ENCODE results near the gene USH2A.

Gene USH2A

DNA sequence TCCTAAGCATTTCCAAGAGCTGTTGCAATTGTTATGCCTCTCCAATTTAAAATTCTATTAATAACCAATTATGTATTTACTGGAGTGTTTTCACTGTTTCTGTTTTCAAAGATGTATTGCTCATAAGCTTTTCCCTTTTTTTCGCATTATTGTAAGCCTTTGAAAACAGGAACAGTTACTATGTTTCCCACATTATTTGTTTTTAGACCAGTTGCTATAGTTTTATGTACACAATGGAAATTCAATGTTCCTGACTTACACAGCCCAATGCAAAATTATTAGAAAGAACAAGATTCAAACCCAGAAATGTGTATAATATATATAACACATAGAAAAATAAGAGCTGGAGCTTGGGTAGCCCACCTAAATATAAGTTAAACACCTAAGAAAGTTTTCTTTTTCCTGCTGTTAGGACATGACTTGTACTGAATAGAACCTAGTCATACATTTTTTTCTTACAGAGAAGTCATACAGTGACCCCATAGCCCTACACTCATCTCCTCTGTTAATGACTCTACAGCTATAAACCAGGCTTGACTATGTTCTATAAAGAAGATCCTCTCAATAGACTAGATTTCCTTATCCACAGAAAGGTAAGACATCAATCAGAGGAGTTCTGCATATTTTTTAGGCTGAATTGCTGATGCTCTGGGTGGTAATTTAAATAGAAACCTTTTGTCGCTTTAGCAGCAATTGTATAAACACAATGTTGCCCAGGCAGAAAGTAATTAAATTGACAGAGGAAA, 299.6 kb downstream of the USH2A start:
- no peak for DNase-seq

DNA sequence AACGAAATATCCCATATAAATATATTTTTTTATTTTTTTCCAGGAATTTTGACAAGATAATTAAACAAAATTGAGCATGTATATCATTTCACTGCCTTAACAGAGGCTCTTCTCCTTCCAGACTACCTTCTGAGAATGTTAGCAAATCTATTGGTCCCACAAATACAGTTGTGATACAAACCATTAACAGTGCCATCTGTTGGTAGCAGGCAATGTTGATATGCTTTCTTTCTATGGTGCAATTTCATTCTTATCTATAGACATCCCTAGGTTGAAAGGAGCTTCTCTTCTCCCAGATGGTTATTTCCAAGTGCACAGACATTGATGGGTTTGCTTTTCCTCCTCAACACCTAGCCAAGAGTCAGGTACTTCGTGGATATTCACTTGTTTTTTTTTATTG, 303.6 kb downstream of the USH2A start:
- DNase-seq = no peak

DNA sequence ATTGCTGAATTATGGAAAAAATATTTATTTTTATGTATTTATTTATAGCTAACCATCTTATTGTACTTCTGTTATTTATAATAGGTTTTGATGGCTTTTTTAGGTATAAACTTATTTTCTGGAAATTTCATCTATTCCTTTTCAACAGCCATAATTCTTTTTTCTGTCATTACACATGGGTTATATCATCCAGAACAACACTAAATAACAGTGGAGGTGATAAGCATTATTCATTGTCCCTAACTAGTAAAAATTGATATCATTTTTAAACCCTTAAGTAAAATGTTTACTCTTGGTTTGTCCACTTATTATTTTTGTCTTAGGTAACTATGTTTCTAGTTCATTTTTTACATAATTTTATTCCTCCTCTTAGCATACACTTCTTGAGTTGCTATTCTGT, 309.1 kb downstream of the USH2A start:
- no peak for DNase-seq

DNA sequence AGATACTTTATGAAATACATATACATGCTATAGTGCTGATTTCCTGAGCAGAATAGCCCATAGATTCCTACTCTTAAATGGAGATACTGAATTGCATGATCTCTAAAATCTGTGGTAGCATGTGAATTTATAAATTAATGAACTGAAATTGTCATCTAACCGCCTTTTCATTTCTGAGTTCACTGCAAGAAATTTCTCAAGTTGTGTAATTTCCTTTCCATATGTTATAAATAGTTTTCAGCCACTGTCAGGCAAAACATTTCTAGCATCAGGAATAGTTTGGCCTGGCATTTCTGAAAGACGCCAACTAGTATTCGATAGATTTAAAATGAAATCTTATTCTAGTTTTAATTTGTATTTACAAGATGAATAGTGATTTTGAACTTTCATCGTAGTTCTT, 310.1 kb downstream of the USH2A start:
- no peak for DNase-seq

DNA sequence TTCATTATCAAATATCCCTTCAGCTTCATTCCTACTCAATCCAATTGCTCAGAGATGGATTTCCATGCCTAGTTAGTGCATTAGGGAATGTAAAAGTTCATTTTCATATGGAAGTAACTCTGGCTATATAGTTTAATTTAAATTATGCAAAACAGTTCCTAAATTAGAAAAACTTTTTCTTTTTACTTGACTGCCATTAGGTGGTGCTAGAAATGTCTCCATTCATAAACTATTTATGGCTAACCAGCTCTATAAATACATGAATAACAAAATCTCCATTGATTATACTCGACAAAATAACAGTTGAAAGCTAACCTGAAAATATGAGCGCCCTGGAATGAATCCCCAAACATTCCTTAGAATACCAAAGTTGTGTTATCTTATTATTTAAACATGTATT, 311.4 kb downstream of the USH2A start:
- DNase-seq = no peak

DNA sequence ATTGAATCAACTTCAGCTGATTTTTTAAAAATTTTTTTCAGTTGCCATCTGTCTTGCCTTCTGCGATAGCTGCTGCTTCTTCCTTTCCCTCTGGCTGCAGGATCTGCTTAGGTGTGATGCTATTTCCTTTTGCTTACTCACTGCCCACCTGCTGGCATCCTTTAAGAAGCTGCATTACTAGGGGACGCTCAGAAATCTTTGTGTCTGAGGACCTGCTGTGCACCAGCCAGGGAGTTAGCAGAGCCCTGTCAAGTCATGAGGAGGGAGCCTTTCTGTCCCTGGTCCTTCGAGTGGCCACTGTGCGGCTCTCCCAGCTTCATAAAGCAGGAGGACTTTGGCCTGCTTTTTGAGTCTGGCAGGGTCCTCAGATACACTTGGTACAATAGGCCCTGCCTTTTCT, 327.8 kb downstream of the USH2A start:
- no peak for DNase-seq

DNA sequence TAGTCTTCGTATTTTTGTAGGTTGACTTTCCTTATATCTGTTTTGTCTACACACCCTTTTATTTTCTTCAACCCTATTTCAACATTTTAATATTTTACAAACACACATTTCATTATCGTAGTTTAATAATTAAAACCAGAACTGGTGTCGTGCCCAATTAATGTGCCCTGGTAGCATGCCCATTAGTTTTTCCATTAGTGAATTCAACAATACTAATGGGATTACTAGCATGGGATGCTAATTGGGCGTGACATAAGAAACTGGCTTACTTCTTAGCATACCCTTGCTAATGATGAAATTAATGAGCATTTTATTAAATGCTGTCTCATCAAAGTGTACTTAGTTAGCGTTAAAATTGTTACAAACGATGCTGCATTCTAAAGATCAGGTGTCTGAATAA, 332.7 kb downstream of the USH2A start:
- DNase-seq = no peak

DNA sequence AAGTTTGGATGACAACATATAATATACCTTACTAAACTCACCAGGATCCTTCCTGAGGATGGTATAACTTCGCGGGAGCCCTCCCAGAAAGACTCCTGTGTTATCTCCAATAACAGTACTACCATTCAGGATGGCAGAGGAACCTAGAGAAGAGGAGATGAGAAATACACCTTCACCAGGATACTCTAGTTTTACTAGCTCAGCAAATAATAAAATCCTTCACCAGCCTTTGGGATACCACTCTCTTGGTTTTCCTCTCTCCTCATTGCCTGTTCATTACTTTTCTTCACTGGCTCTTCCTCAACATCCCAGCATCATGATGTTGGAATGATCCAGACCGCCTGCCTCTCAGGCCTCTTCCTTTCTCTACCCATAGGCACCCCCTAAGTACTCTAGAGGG, 336.6 kb downstream of the USH2A start:
- no peak for DNase-seq

DNA sequence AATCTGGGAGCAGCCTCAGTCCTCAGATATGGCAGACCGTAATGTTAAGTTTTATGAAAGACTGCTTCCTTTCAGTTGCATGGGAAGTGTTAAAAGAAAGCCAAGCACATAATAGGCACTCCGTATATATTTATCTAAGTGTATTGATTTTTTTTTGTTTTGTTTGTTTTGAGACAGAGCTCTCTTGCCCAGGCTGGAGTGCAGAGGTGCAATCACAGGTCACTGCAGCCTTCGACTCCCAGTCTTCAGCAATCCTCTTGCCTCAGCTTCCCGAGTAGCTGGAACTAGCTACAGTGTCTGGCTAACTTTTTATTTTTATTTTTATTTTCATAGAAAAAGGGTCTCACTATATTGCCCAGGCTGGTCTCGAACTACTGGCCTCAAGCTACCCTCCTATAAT, 341.8 kb downstream of the USH2A start:
- no peak for DNase-seq

DNA sequence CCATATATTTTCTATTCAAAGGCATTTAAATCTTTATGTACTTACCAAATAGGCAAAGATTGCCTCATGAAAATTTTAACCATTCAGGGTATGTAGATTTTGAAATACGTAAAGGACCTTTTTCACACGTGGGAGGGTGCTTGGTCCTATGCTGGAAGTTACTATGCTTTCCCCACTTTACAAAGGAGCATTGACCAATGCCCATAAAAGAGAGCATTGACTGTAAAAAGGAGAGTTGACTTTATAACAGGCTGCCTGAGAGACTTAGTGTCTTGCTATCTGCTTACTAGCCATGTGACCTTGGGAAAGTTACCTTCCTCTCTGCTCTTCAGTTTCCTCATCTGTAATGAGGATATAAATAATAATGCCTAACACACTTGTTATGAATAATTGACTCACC, 346.5 kb downstream of the USH2A start:
- DNase-seq = no peak

DNA sequence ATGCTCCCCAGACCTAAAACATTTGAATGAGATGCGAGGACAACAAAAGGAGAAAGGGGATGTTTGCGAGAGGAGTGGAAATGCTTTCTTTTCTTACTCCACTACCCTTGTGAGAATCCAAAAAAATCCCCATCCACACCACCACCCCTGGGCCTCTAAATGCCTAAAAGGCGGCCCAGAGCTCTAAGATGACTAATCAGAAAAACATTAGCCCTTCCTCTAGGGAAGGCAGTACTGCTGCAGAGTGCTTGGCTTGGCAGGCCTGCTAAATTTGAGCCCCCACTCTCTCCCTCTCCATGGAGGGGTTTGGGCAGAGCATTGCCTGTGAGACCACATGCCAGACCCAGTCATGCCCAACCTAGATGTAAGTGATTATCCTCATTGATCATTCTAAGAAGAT, 347.9 kb downstream of the USH2A start:
- no peak for DNase-seq

DNA sequence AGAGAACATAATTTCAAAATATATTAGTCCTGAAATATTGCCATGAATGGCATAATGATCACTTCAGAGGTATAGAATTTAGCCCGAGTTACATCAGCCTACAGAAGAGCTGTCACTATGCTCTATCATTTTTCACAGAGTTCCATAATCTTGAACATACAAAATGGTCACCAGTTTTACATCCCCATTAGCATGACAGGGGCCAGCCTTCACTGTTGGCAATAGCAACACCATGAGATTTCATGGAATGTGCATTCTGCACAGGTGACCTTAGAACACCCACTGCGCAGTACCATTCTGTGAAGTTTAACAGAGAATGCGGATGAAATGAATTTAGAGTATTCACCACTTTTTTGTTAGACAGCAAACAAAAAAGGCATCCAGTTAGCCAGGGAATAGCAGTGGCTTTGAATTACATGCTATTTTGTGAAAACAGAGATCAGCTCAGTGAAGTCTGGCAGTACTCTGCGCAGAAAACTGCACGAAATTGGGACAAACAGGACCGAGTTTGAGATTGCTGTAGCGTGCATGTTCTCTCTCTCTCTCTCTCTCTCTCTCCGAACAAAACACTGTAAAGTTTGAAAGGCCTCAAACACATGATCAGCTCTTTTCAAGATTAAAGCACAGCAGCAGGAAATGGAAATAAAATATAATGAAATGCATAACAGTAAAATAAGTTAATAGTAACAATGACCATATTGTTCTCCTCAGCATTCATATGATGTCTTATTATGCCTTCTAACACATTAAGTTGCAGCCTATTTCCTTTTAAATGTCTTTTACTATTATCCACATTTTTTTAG, 349.3 kb downstream of the USH2A start:
- no peak for DNase-seq

DNA sequence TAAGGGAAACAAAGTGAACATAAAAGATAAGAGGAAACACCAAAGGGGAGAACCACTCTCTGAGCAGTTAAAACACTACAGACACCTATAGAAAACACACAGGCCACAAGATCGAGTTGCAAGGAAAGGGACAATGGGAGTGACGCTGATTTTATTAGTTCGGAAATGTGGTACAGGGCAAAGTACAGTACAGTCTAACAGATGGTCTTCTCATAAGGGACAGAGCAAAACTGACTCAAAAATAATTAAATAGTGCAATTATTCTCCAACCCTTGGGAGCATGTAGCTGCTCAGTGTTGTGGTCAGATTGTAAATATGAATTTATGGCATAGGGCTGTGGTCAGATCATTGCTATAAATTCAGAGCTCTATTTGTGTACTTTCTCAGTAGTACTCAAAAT, 352.0 kb downstream of the USH2A start:
- DNase-seq = no peak

DNA sequence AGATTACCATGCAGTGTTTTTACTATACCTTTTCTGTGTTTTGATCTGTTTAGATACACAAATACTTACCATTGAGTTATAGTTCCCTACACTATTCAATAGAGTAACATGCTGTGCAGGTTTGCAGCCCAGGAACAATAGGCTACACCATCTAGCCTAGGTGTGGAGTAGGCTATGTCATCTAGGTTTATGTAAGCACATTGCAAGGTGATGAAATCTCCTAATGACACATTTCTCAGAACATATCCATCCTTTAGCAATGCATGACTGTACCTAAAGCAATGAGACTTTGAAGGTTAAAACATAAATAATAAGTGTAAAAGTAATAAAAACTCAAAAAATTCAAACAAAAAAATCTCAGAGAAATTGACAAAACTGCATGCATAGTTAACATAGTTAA, 358.6 kb downstream of the USH2A start:
- no peak for DNase-seq

DNA sequence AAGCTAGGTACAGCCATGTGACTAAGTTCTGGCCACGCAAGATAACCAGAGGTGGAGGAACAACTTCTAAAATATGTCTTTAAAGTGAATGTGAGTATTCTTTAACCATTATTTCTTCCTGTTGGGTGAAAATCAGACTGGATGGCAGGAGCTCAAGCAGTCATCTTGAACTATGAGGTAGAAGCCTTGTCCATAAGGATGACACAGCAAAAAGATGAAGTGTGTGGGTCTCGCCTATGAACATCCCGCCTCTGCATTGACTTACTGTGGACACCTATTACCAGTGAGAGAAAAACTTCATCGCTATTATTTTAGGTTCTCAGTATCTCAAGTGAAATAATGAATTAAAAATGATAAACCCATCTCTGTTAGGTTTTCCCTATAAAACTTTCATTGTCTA, 365.3 kb downstream of the USH2A start:
- DNase-seq = no peak

DNA sequence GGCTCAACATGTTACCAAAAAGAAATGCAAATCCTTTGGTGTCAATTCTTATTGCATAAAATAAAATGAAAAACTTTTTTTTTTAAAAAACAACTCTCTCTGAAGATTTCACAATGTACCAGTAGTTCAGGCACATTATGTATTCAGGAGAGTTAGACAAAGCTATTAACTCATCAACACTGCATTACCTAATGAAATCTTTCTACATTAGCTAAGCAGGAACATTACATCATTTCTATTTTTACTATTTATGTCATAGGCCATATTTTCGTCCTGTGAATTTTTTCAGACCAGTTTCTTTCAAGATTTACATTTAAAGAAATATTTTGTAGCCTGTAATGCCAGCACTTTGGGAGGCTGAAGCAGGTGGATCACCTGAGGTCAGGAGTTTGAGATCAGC, 366.2 kb downstream of the USH2A start:
- DNase-seq = no peak

DNA sequence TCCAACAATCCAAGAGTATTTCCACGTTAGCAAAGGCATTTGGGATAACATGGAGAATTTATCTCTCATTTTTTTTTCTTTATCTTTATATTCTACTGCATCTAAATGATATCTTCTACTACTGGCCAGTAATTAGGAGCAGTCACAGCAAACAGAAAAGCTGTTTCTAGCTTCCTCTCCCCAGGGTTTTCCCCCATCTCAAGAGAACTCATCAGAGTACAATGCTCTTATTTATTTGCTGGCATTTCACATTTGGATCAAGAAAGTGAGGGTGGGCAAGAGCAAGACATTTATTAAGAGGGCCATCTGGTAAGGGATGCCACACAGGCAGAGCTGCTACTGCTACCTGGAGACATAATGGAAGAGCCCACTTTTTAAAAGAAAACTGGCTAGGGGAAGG, 368.2 kb downstream of the USH2A start:
- no peak for DNase-seq

DNA sequence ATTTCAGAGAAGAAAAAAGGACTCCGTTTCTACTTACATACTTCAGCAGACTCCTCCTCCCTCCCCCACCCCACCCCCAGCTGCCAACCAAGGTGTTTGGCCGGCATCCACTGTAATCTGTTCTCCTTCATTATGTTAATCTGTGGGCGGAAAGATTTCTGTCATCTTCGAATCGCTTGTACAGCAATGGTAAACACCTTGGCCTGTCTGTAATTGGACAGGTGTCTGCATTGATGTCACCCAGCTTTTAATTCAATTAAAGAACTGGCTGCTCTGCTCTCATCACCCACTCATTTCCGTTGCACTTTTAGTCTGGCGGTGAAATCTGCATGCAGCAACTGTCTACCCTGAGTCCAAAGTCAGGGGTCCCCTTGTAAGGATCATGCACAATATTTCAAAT, 368.6 kb downstream of the USH2A start:
- DNase-seq = no peak

DNA sequence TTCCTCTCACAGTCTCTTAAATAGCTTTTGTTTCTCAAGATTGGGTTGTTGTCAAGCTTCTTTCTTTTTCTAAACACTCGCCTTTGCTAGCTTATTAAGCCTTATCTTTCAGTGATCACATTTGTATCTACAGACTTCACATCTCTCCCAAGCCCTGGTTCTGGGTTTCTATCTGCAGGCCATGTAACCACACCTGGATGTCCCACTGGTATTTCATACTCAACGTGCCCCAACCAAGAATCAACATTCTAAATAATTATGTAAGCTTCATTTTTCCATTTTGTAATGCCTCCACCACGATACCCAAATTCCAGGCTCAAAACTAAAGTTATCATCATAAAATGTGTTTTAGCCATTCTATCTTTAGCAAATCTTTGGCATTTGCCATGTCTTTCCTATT, 372.2 kb downstream of the USH2A start:
- no peak for DNase-seq

DNA sequence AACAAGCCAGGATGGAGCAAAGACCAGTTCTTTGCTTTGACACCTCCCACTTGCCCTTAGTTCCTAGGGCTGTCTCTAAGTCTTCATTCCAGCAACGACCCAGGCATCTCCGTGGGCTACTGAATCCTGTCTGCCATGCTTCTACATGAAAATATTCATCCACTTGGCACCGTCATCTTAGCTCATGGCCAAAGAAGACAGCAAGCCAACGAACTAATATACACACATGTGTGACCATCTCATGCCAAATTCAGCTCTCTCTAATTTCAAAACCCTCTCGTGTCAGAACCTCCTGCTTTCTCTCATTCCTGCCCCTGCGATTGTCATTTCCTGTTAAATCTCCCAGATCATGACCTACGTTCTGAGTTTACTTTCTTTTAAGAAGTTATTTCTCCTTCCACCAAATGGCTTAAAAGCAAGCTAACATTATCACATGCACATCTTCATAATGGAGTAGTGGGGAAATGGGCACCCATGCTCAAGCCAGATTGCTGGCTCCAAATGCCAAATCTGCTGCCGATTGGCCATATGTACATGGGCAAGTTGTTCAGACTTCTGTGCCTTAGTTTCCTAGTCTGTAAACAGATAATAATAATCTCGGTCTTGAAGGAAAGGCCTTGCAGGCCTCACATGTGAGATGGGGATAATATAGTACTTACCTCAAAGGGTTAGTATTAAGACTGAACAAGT, 373.4 kb downstream of the USH2A start:
- DNase-seq = no peak

DNA sequence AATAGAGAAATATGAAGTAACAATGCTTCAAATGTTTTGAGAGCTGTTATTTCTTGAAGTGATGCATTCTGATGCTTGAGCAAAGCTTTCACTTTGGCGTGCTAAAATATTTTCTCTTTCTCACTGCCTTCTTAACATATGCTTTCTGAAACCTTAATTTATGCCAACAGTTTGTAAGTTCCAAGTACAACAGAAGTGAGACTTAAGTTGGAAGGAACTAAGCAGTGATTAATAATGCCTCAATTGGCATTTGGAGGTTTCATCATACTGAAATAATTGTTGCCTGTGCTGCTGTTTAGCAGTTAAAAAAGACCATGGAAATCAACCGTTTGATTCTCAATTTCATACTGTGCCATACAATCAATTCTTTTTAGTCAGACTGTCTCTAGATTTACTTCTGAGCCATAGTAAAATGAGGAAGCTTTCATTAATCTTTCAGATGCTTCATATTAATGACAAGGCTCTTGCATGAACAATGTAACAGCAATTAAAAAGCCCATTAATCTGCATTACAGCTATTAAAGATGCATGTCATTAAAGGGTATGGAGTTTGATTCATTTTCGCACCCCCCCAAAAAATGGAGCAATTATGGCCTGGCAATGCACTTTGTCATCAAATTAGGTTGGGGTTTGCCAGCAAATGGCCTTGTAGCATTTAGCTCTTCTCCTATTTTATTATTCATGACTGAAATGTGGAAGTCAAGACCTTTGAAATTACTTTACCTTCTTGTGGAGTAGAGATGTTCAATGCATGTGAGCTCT, 375.3 kb downstream of the USH2A start:
- no peak for DNase-seq

DNA sequence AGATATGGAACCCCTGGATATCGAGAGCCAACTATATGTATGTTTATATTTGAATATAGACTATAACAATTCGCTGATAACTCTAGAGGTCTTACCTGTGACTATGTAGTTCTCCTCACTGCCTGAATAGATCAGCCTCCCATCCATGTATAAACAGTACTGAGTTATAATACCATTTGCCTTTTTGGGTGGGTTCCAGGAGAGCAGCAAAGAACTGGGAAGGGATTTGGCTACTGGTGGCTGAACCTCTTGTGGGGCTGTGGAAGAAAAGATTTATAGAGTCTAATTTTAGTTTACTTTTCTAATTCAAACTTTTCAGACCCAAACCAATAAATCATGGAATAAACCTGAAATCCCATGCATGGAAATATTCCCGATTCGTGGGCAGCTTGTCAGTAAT, 376.9 kb downstream of the USH2A start:
- DNase-seq = no peak

DNA sequence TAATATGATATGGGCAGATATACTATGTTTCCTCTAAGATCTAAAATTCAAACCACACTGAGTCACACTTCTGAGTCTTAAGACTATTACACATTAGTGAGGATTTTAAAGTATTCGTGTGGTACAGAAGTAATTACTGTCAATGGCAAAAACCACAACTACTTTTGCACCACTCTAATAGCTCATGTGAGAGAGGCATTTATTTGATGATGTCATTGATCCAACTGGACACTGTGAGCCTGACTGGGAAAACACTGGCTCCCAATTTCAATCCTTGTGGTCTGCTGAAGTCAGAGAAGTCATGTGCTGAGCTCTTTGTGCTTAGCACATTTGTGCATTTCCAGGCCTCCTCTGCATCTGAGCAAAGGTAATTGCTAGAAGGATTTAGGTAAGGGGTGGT, 377.8 kb downstream of the USH2A start:
- DNase-seq = no peak

Measured in NCI-H2029 (cell line).